IMR-90 (cell line): ENCODE data around the gene MPP7. TPM values are rescaled to one million over a fixed set of nuclear protein-coding genes. Genes with fewer than 3 reads are reported as not detected.
"Not testable (repeated sequence)": the region's sequence is repeated elsewhere in the genome, so short reads cannot be mapped to it uniquely, and the experiment has no call there.

Experiments
- ATAC-seq: fragments of 200-7000 bp; cut with Tn5 transposase; 2 replicates; pipeline ENCODE4 v1.9.1; 2020; ENCODE audit warnings: low read depth, mild to moderate bottlenecking, moderate library complexity
- BruUV-seq: library from RNA; stranded (reverse); fragments of 400-500 nt; replicated peaks from 2 replicates; lab custom pipeline; 2021; lab: Mats Ljungman, UMichigan
- CTCF ChIA-PET: fragments of 300-600 bp; formaldehyde crosslinking; extraction: SDS; loops from one replicate; lab custom pipeline; 2021; ENCODE audit warnings: antibody characterized with exemption; lab: Yijun Ruan, JAX
- POLR2A ChIA-PET: fragments of 300-600 bp; sonication (Branson Sonifier 250); formaldehyde crosslinking; loops from one replicate; lab custom pipeline; 2022; ENCODE audit warnings: antibody characterized with exemption; ENCODE audit not compliant: unreplicated experiment; lab: Charles Lee
- DNase-seq: peaks from one replicate; pipeline ENCODE4 v3.0.0; 2013
- H2AFZ ChIP-seq: replicated peaks from 2 replicates; pipeline ENCODE3; 2013; ENCODE audit warnings: low read length, mild to moderate bottlenecking; ENCODE audit not compliant: poor library complexity
- H2AK5ac ChIP-seq: 2 replicates; pipeline ENCODE4 v1.6.1; 2013; ENCODE audit warnings: low read depth, low read length, inconsistent platforms
- H2AK9ac ChIP-seq: replicated peaks from 2 replicates; pipeline ENCODE3; 2013; ENCODE audit warnings: mild to moderate bottlenecking, low read depth, low read length, moderate library complexity; ENCODE audit not compliant: poor library complexity
- H2BK120ac ChIP-seq: 2 replicates; pipeline ENCODE4 v1.6.1; 2013; ENCODE audit warnings: low read depth, low read length, inconsistent platforms
- H2BK15ac ChIP-seq: 3 replicates; pipeline ENCODE4 v1.6.1; 2013; ENCODE audit warnings: low read depth, low read length, inconsistent platforms
- H2BK20ac ChIP-seq: 2 replicates; pipeline ENCODE4 v1.6.1; 2013; ENCODE audit warnings: low read depth, mild to moderate bottlenecking, inconsistent platforms, low read length, moderate library complexity
- H2BK5ac ChIP-seq: 2 replicates; pipeline ENCODE4 v1.6.1; 2013; ENCODE audit warnings: mild to moderate bottlenecking, low read depth, low read length, inconsistent platforms; ENCODE audit not compliant: poor library complexity, severe bottlenecking
- H3K14ac ChIP-seq: replicated peaks from 2 replicates; pipeline ENCODE4 v1.6.1; 2013; ENCODE audit warnings: low read depth, low read length, inconsistent platforms
- H3K18ac ChIP-seq: 2 replicates; pipeline ENCODE4 v1.6.1; 2013; ENCODE audit warnings: low read depth, low read length, control low read depth
- H3K23ac ChIP-seq: 2 replicates; pipeline ENCODE4 v1.6.1; 2013; ENCODE audit warnings: low read depth, low read length, inconsistent platforms
- H3K27ac ChIP-seq: 2 replicates; pipeline ENCODE4 v1.5.1; 2013; ENCODE audit warnings: mild to moderate bottlenecking, control low read depth, low read length; ENCODE audit not compliant: insufficient read depth
- H3K27me3 ChIP-seq: 2 replicates; pipeline ENCODE4 v1.6.1; 2013; ENCODE audit warnings: low read length; ENCODE audit not compliant: control insufficient read depth, insufficient read depth
- H3K36me3 ChIP-seq: 2 replicates; pipeline ENCODE4 v1.6.1; 2013; ENCODE audit warnings: low read length, mixed read lengths; ENCODE audit not compliant: control insufficient read depth, insufficient read depth
- H3K4ac ChIP-seq: 2 replicates; pipeline ENCODE4 v1.6.1; 2013; ENCODE audit warnings: low read depth, low read length, inconsistent platforms
- H3K4me1 ChIP-seq: 2 replicates; pipeline ENCODE4 v1.6.1; 2013; ENCODE audit warnings: low read length, mixed read lengths; ENCODE audit not compliant: control insufficient read depth, insufficient read depth
- H3K4me2 ChIP-seq: 2 replicates; pipeline ENCODE4 v1.6.1; 2013; ENCODE audit warnings: low read depth, mild to moderate bottlenecking, control low read depth, low read length, moderate library complexity
- H3K4me3 ChIP-seq: 2 replicates; pipeline ENCODE4 v1.5.1; 2013; ENCODE audit warnings: low read depth, mild to moderate bottlenecking, control low read depth, low read length, moderate library complexity; ENCODE audit not compliant: insufficient read depth
- H3K56ac ChIP-seq: 2 replicates; pipeline ENCODE4 v1.6.1; 2013; ENCODE audit warnings: low read length, inconsistent platforms; ENCODE audit not compliant: insufficient read depth; ENCODE audit errors: extremely low read depth
- H3K79me1 ChIP-seq, 2 experiments: 2 replicates each; pipeline ENCODE4 v1.6.1; 2013; ENCODE audit warnings: low read length in 2 of 2, inconsistent platforms in 1 of 2, low read depth in 1 of 2
- H3K9ac ChIP-seq: 2 replicates; pipeline ENCODE4 v1.6.1; 2013; ENCODE audit warnings: low read depth, low read length, control low read depth
- H3K9me1 ChIP-seq: 2 replicates; pipeline ENCODE4 v1.6.1; 2013; ENCODE audit warnings: low read length, inconsistent platforms; ENCODE audit not compliant: insufficient read depth
- H3K9me3 ChIP-seq: 2 replicates; pipeline ENCODE4 v1.6.1; 2013; ENCODE audit warnings: low read length; ENCODE audit not compliant: control insufficient read depth, insufficient read depth
- H4K20me1 ChIP-seq: 2 replicates; pipeline ENCODE4 v1.6.1; 2013; ENCODE audit warnings: low read length, inconsistent platforms; ENCODE audit not compliant: insufficient read depth
- H4K5ac ChIP-seq: 2 replicates; pipeline ENCODE4 v1.6.1; 2013; ENCODE audit warnings: mild to moderate bottlenecking, low read depth, low read length, control low read depth
- H4K8ac ChIP-seq, 2 experiments: 2 replicates each; pipeline ENCODE4 v1.6.1; 2013; ENCODE audit warnings: low read depth in 2 of 2, low read length in 2 of 2, control low read depth in 1 of 2, inconsistent platforms in 1 of 2
- H4K91ac ChIP-seq: 2 replicates; pipeline ENCODE4 v1.6.1; 2013; ENCODE audit warnings: low read depth, low read length, inconsistent platforms; ENCODE audit not compliant: insufficient read depth
- WGBS, 2 experiments: methylation state at CpG; one replicate each; pipeline versions ENCODE4 v1.1.5 to v1.1.7; 2013; ENCODE audit warnings: missing lambda C conversion rate in 2 of 2; ENCODE audit not compliant: insufficient read length in 1 of 2; ENCODE audit errors: extremely low coverage in 2 of 2; 5-methylcytosine and 5-hydroxymethylcytosine counted together
- dilution Hi-C: fragments of 300-500 bp; cut with HindIII; formaldehyde crosslinking; loops from one replicate; pipeline ENCODE4 v1.14.3; 2018; ENCODE audit warnings: low sequenced_read_pairs; ENCODE audit not compliant: unreplicated experiment
- in situ Hi-C: fragments of 300-500 bp; cut with MboI; formaldehyde crosslinking; loops from 3 replicates; pipeline ENCODE4 v1.14.3; 2019; ENCODE audit warnings: low sequenced_read_pairs, inconsistent platforms, mixed read lengths
- intact Hi-C: fragments of 100-400 bp; cut with micrococcal nuclease; formaldehyde crosslinking; loops from 2 replicates; pipeline ENCODE4 v1.10.0; 2022
- polyA plus RNA-seq, 3 experiments: library from polyadenylated mRNA; depleted of rRNA; stranded (reverse); fragments of >200 nt; gene quantifications; 2 replicates each; pipeline ENCODE4 v1.2.3, GENCODE V29; 2012; ENCODE audit warnings: low replicate concordance in 1 of 3
- total RNA-seq: library from RNA; depleted of rRNA; stranded (reverse); fragments of >200 nt; gene quantifications from 2 replicates; pipeline ENCODE4 v1.2.3, GENCODE V29; 2012

MPP7 gene
- total and polyA plus RNA-seq, 2 of the 4 experiments (the other 2 are of a cell fraction) = 0.39 to 1.4 TPM

GRCh38 chr10:28341679-28342078 is 38.8 kb upstream of the MPP7 start:
- dilution Hi-C loops, H3K27ac ChIP-seq, POLR2A ChIA-PET, H3K27me3 ChIP-seq, H3K9ac ChIP-seq, H3K23ac ChIP-seq, H3K9me1 ChIP-seq, H3K56ac ChIP-seq, H2BK20ac ChIP-seq, H3K18ac ChIP-seq, H3K14ac ChIP-seq, intact Hi-C loops, H2AK9ac ChIP-seq, H3K4me1 ChIP-seq, H3K36me3 ChIP-seq, H2AK5ac ChIP-seq, H3K4ac ChIP-seq, H4K20me1 ChIP-seq, H3K4me3 ChIP-seq, H4K8ac ChIP-seq, H3K4me2 ChIP-seq, H2BK5ac ChIP-seq, ATAC-seq, H3K79me1 ChIP-seq, H4K91ac ChIP-seq, H2AFZ ChIP-seq, H2BK120ac ChIP-seq, DNase-seq, BruUV-seq, H3K9me3 ChIP-seq, in situ Hi-C loops, CTCF ChIA-PET, H2BK15ac ChIP-seq, H4K5ac ChIP-seq: not testable (repeated sequence)
- 40% methylated on average over 1 of the region's 5 CpGs; no CpG with 5 or more reads in 1 of the 2 experiments for WGBS, 2 experiments
